ENCODE measurements around the gene SPIRE1.

DNA sequence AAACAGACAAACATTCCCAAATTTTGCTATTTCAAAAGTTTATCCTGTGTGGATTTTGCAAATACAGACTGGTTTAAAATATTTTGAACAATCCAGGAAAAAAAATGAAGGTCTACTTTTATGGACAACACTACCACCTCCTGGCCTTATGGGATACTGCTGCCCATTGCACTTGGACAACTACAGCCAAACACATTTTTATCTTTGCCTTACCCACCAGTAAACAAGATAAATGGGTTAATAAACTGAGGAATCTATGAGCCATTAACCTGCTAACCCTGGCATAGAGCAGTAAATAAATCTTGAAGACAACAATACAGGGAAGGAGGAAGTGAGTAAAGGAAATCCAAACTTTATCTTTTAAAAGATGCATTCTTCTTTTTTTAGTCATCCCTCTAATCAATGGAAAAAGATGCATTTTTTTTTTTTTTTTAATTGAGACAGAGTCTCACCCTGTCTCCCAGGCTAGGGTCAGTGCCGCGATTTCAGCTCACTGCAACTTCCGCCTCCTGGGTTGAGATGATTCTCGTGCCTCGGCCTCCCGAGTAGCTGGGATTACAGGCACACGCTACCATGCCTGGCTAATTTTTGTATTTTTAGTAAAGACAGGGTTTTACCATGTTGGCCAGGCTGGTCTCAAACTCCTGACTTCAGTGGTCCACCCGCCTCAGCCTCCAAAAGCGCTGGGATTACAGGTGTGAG is 2.1 kb upstream of the SPIRE1 start:
- TF ChIP-seq, protein P1, sequence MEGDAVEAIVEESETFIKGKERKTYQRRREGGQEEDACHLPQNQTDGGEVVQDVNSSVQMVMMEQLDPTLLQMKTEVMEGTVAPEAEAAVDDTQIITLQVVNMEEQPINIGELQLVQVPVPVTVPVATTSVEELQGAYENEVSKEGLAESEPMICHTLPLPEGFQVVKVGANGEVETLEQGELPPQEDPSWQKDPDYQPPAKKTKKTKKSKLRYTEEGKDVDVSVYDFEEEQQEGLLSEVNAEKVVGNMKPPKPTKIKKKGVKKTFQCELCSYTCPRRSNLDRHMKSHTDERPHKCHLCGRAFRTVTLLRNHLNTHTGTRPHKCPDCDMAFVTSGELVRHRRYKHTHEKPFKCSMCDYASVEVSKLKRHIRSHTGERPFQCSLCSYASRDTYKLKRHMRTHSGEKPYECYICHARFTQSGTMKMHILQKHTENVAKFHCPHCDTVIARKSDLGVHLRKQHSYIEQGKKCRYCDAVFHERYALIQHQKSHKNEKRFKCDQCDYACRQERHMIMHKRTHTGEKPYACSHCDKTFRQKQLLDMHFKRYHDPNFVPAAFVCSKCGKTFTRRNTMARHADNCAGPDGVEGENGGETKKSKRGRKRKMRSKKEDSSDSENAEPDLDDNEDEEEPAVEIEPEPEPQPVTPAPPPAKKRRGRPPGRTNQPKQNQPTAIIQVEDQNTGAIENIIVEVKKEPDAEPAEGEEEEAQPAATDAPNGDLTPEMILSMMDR (IDR thresholded peaks at IDR 0.05): peak in 6 of 7 experiments; percentile 16 to 91 (median 83)
- no peak for TF ChIP-seq EP300 (IDR thresholded peaks at IDR 0.05)
- peak in 1 of 3 donors; percentile 35 for TF ChIP-seq POLR2AphosphoS5 (IDR thresholded peaks at IDR 0.05)
- TF ChIP-seq POLR2A (IDR thresholded peaks at IDR 0.05): no peak

All from stomach (tissue), 4 donors.